GM18499 (cell line): ENCODE results near the gene ASPRV1.

ENCODE experiments used
- ATAC-seq: cut with Tn5 transposase; IDR thresholded peaks from one replicate; pipeline ENCODE4 v1.9.1; 2021; ENCODE audit warnings: moderate number of reproducible peaks; ENCODE audit not compliant: insufficient read depth, unreplicated experiment

Gene ASPRV1

DNA sequence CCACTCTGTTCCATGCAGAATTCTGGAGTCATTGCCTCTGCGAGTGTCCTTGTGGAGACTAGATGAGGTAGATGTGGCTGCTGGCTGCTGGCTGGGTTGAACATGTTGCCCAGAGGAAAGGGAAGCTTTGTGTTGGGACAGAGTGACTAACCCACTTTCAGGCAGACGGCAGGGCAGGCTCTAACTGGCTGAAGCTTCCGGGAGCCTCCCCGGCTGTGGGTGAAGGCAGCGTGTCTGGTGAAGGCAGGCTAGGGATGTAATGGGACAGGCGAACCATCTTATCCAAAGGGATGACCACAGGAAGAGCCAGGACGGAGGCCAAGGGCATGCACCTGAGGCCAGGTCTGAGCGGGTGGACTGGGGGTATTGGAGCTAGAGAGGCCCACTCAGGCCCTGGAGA is 16.0 kb downstream of the ASPRV1 start:
- ATAC-seq, result no peak

- no peak for ATAC-seq
These were observed 16.7 kb downstream of the ASPRV1 start for GRCh38 chr2:69944756-69945155.

- ATAC-seq, result no peak
These were observed 17.4 kb downstream of the ASPRV1 start for GRCh38 chr2:69943843-69944525.

- no peak for ATAC-seq
These were observed 18.2 kb downstream of the ASPRV1 start for GRCh38 chr2:69943000-69943842.

- no peak for ATAC-seq
These were observed 20.7 kb downstream of the ASPRV1 start for GRCh38 chr2:69940691-69941090.

GRCh38 chr2:69939722-69940121 is 21.7 kb downstream of the ASPRV1 start:
- no peak for ATAC-seq

DNA sequence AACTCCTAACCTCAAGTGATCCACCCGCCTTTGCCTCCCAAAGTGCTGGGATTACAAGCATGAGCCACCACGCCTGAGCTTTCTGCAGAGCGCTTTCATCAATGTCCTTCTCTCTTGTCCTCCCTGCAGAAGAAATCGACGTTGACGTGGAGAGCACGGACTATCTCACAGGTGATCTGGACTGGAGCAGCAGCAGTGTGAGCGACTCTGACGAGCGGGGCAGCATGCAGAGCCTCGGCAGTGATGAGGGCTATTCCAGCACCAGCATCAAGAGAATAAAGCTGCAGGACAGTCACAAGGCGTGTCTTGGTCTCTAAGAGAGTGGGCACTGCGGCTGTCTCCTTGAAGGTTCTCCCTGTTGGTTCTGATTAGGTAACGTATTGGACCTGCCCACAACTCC is 23.5 kb downstream of the ASPRV1 start:
- ATAC-seq, result no peak

DNA sequence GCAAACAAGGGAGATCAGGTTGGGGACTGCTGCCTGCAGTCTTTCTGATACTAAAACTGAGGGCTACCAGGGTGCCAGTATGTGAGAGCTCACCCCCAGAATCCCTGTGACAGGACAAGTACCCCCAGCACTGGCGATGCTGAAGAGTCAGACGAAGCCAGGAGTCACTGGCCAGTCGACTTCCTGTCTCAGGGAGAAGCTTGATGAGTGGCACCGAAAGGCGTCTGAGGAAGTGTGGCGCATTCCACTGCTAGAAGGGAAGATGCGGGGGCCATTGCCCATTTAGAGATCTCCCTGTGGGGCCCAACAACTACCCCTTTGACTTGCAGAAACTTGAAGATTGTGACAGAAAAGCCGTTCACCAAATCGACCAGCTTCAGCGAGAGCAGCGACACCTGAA is 24.5 kb downstream of the ASPRV1 start:
- ATAC-seq, result no peak

- ATAC-seq, result no peak
These were observed 26.4 kb downstream of the ASPRV1 start for GRCh38 chr2:69935011-69935410.

GRCh38 chr2:69934614-69934908 is 26.9 kb downstream of the ASPRV1 start:
- ATAC-seq, result no peak

DNA sequence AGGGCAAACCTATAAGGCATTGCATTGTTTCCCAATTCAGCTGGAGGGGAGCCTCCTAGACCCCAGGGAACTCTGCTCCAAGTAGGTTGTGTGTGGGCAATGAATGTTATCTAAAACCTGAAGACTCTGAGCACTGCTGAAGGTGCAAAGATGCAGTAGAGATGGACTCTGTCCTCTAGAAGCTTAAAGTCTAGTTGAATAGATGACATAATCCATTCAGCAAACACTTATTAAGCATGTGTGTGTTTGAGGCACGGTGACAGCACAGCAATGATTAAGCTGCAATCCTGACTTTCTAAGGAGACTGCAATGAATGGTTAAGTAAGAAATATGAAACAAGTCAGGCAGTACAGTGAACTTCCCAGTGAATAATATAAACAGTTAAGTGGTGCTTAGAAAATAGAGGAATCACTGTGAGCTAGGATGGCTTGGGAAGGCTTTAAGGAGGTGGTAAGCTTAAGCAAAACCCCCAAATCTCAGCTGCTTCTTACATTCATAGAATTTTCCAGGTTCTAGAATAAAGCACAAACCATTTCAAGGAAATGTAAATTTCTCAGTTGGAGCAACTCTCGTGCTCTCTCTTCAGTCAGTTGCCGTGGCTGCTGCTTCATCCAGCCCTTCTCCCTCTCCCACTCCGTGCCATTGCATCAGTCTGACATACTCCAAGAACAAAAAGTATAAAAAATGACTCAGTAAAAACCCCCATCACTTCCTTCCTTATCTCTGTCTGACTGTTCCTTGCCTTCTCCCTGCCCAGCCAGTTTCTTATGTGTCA is 27.4 kb downstream of the ASPRV1 start:
- ATAC-seq, result no peak

GRCh38 chr2:69933254-69933828 is 28.1 kb downstream of the ASPRV1 start:
- no peak for ATAC-seq

GRCh38 chr2:69932596-69932922 is 28.9 kb downstream of the ASPRV1 start:
- ATAC-seq, result no peak

DNA sequence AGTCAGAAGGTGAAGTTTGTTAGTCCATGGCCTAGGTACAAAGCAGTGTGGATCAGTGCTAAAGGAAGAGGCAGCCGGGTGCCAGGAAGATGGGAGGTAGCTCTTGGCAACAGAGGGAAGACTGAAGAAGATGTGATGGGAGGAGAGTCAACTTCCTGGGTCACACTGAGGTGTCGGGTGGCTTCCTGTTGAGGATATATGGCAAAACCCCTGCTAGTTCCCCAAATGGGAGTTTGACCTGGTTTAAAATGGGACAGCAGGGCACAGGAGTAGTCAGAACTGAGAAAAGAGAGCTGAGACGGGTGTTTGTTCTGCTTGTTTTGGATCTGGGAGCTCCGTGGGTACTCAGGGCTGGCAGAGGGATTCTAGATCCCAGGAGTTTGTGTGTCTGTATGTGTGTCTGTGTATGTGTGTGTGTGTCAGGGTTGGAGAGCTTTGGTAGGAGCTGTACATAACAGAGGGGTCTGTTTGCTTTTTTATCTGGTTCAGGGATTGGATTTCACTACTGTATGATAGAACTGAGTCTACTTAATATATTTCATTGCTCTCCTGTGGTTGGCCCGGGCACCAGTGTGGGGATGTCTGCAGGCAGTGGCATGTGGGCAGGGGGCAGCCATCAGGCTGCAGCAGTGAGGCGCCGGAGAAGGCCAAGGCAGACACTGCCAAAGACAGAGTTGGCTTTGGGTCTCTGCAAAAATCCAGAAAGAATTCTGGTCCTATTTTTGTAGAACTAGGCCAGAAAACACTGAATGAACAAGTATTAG is 29.4 kb downstream of the ASPRV1 start:
- ATAC-seq, result no peak

- ATAC-seq, result no peak
These were observed 34.4 kb downstream of the ASPRV1 start for GRCh38 chr2:69926849-69927515.

- no peak for ATAC-seq
These were observed 38.3 kb downstream of the ASPRV1 start for GRCh38 chr2:69923116-69923515.

GRCh38 chr2:69918401-69918800 is 43.0 kb downstream of the ASPRV1 start:
- no peak for ATAC-seq

DNA sequence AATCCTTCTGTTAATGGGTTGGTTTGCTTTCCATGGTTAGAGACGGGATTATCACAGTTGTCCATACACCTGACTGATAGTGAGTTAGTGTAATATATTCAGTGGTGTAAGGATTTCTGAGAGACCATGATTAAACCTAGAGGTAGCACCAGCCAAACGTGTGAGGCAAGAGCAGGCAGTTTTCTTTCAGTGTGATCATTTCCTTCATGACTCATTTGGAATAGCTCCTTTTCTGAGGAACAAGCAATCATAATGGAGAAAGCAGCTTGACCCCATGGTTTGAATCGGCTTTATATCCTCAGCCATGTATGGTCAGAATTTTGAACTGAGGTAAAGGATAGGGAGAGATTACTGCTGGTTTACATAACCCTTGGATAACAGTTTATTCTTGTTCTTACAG is 43.6 kb downstream of the ASPRV1 start:
- ATAC-seq, result no peak

GRCh38 chr2:69916106-69916505 is 45.3 kb downstream of the ASPRV1 start:
- no peak for ATAC-seq
